22Rv1 (cell line): ENCODE measurements around the gene HRH2.

Experiments
- H3K27ac ChIP-seq: fragments of 450-650 bp; 2 replicates; pipeline ENCODE4 v1.5.1; 2017
- CTCF ChIP-seq: fragments of 450-650 bp; IDR thresholded peaks from 2 replicates; pipeline ENCODE4 v1.5.1; 2017; ENCODE audit warnings: mild to moderate bottlenecking
- ZFX ChIP-seq: fragments of 450-650 bp; IDR thresholded peaks from 2 replicates; pipeline ENCODE4 v1.6.1; 2017; ENCODE audit warnings: antibody characterized with exemption, borderline replicate concordance

The HRH2 gene

GRCh38 chr5:175709276-175709781, 51.5 kb downstream of the HRH2 start:
- H3K27ac ChIP-seq: no peak overlapping the region

GRCh38 chr5:175710326-175710725, 52.5 kb downstream of the HRH2 start:
- no peak for TF ChIP-seq ZFX
- no peak for TF ChIP-seq CTCF
- H3K27ac ChIP-seq: no peak overlapping the region

More at GRCh38 chr5:175709276-175709781, 51.5 kb downstream of the HRH2 start:
- TF ChIP-seq ZFX (no peak), CTCF (no peak)

- TF ChIP-seq ZFX (no peak), CTCF (no peak)
- H3K27ac ChIP-seq: no peak overlapping the region
Observed at GRCh38 chr5:175711031-175711430, 53.2 kb downstream of the HRH2 start.

DNA sequence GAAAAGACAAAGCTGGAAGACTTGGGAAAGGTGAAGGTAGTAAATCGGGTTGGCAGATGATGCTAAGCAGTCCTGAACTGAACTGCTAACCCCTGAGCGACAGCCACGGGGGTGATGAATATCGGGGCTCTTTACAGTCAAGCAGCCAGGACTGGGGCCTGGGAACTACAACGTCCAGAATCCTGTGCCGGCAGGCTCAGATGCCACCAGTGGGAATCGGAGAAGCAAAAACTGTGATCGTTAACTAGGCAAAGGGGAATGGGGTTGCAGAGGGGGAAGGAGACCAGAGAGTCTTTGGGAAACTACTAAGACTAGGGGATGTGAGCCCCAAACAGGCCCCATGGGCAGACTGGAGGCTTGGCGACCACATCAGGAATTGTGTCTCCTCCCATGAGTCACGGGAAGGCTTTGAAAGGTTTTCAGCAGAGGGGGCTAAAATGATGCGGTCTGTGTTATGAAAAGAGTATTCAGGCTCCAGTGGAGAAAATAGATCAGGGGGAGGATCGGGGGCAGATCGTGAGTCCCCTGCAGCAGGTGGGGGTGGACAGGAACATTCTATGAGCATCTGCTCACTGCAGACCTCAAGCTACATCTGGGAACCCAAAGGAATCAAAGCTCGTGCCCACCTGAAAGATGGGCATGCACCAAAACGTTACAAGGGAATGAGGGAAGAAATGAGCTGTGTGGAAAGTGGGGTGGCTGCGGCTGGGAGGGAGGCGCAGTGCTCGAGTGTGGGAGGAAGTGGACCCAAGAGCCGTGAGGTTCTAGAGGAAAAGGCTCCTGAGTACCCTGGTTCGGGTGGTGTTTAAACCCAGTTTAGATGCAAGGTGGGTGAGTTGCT, 53.8 kb downstream of the HRH2 start:
- no peak overlapping the region for H3K27ac ChIP-seq
- no peak for TF ChIP-seq ZFX
- TF ChIP-seq CTCF: no peak

GRCh38 chr5:175712313-175712680, 54.4 kb downstream of the HRH2 start:
- no peak overlapping the region for H3K27ac ChIP-seq
- TF ChIP-seq ZFX (no peak), CTCF (no peak)

GRCh38 chr5:175712681-175713085, 54.8 kb downstream of the HRH2 start:
- H3K27ac ChIP-seq: no peak overlapping the region
- TF ChIP-seq ZFX: no peak
- TF ChIP-seq CTCF: no peak

- no peak overlapping the region for H3K27ac ChIP-seq
- TF ChIP-seq CTCF: no peak
- TF ChIP-seq ZFX: no peak
Observed at GRCh38 chr5:175713930-175714329, 56.1 kb downstream of the HRH2 start.
